OCI-LY7 (cell line): ENCODE data around the gene GRB7. TPM values are rescaled to one million over a fixed set of nuclear protein-coding genes. Genes with fewer than 3 reads are reported as not detected.

ENCODE experiments used
- BruUV-seq: library from RNA; stranded (reverse); fragments of 400-500 nt; replicated peaks from 2 replicates; lab custom pipeline; 2021; lab: Mats Ljungman, UMichigan
- CTCF ChIA-PET: fragments of 300-600 bp; sonication (Branson Sonifier 250); formaldehyde crosslinking; loops from one replicate; lab custom pipeline; 2022; ENCODE audit warnings: antibody characterized with exemption; ENCODE audit not compliant: unreplicated experiment; lab: Charles Lee
- POLR2A ChIA-PET: fragments of 300-600 bp; sonication (Branson Sonifier 250); formaldehyde crosslinking; loops from one replicate; lab custom pipeline; 2022; ENCODE audit warnings: antibody characterized with exemption; lab: Charles Lee
- DNase-seq: peaks from one replicate; pipeline ENCODE4 v3.0.0-alpha.2; 2015; ENCODE audit warnings: low spot score
- H2AFZ ChIP-seq: fragments of 200-600 bp; sonication (generic), shearing (Covaris generic); 2 replicates; pipeline ENCODE4 v1.6.1; 2014; ENCODE audit warnings: mild to moderate bottlenecking, antibody characterized with exemption, low read length, moderate library complexity
- H3K27ac ChIP-seq: fragments of 200-600 bp; sonication (generic); 2 replicates; pipeline ENCODE4 v1.5.1; 2014; ENCODE audit warnings: mixed run types, low read depth, mild to moderate bottlenecking, moderate library complexity, low read length, inconsistent platforms; ENCODE audit not compliant: poor library complexity, severe bottlenecking
- H3K36me3 ChIP-seq: fragments of 200-600 bp; sonication (generic); 2 replicates; pipeline ENCODE4 v1.6.1; 2014; ENCODE audit warnings: mild to moderate bottlenecking, antibody characterized with exemption, low read length, moderate library complexity, mixed read lengths; ENCODE audit not compliant: insufficient read depth
- H3K4me1 ChIP-seq: fragments of 200-600 bp; sonication (generic); 2 replicates; pipeline ENCODE4 v1.5.1; 2014; ENCODE audit warnings: mild to moderate bottlenecking, low read length; ENCODE audit not compliant: insufficient read depth, poor library complexity, severe bottlenecking
- H3K4me2 ChIP-seq: fragments of 200-600 bp; sonication (generic); 2 replicates; pipeline ENCODE4 v1.6.1; 2014; ENCODE audit warnings: mild to moderate bottlenecking, low read length
- H3K4me3 ChIP-seq: fragments of 200-600 bp; sonication (generic); 2 replicates; pipeline ENCODE4 v1.5.1; 2014; ENCODE audit warnings: mild to moderate bottlenecking, low read depth, low read length; ENCODE audit not compliant: poor library complexity, severe bottlenecking
- H3K79me2 ChIP-seq: fragments of 200-600 bp; sonication (generic); 2 replicates; pipeline ENCODE4 v1.6.1; 2016; ENCODE audit warnings: low read depth, mild to moderate bottlenecking, low read length, moderate library complexity, mixed read lengths; ENCODE audit not compliant: insufficient read depth
- H3K9me2 ChIP-seq: fragments of 200-600 bp; sonication (generic); 2 replicates; pipeline ENCODE4 v1.6.1; 2016; ENCODE audit warnings: mild to moderate bottlenecking, low read length, mixed read lengths; ENCODE audit not compliant: insufficient read depth
- H3K9me3 ChIP-seq: fragments of 200-600 bp; sonication (generic); 2 replicates; pipeline ENCODE4 v1.6.1; 2014; ENCODE audit warnings: mild to moderate bottlenecking, mixed run types, low read length, mixed read lengths
- H4K20me1 ChIP-seq: fragments of 200-600 bp; sonication (generic); 2 replicates; pipeline ENCODE4 v1.6.1; 2014; ENCODE audit warnings: mild to moderate bottlenecking, antibody characterized with exemption, low read length, moderate library complexity, mixed read lengths; ENCODE audit not compliant: insufficient read depth
- CTCF ChIP-seq: fragments of 200-600 bp; sonication (generic); conservative IDR thresholded peaks from 2 replicates; pipeline ENCODE4 v1.5.1; 2014; ENCODE audit warnings: mild to moderate bottlenecking, antibody characterized with exemption, low read length, moderate library complexity, mixed read lengths
- EZH2phosphoT487 ChIP-seq: fragments of 200-600 bp; sonication (generic); IDR thresholded peaks from 2 replicates; pipeline ENCODE4 v1.6.1; 2018; ENCODE audit warnings: low read depth, borderline replicate concordance, mild to moderate bottlenecking, mixed run types, antibody characterized with exemption, low read length, moderate library complexity, mixed read lengths
- intact Hi-C: fragments of 100-400 bp; cut with micrococcal nuclease; formaldehyde crosslinking; loops from one replicate; pipeline ENCODE4 v1.10.0; 2022; ENCODE audit not compliant: unreplicated experiment
- total RNA-seq, 2 experiments: library from RNA; depleted of rRNA in 1 of 2; stranded (reverse); fragments of >200 nt in 1 of 2; shearing (Covaris generic) in 1 of 2; gene quantifications; 2 replicates each; pipeline ENCODE4 v1.2.3, GENCODE V29; 2014 to 2022

The GRB7 gene
- total RNA-seq, 2 experiments from 2014 or later: 0.25 TPM; not detected in 1

GRCh38 chr17:39735882-39736281, 1.9 kb upstream of the GRB7 start:
- H3K79me2 ChIP-seq: no peaks in the 10 kb centered on the region
- H4K20me1 ChIP-seq: no peaks in the 10 kb centered on the region
- no peaks in the 10 kb centered on the region for H3K9me2 ChIP-seq
- intact Hi-C loops: no loop called here
- H3K27ac ChIP-seq: no peak overlapping the region
- no peak overlapping the region for H2AFZ ChIP-seq
- no TSS peak for BruUV-seq
- DNase-seq: no peak
- no peaks in the 10 kb centered on the region for H3K36me3 ChIP-seq
- no peaks in the 10 kb centered on the region for H3K9me3 ChIP-seq
- H3K4me2 ChIP-seq: no peak overlapping the region
- TF ChIP-seq EZH2phosphoT487 (no peak), CTCF (no peak)
- no peak overlapping the region for H3K4me3 ChIP-seq
- peaks cover 32% of the 10 kb centered on the region for H3K4me1 ChIP-seq
- ChIA-PET POLR2A (no interaction called here), CTCF (no interaction called here)

- H3K9me3 ChIP-seq: no peaks in the 10 kb centered on the region
- H3K4me1 ChIP-seq: peaks cover 32% of the 10 kb centered on the region
- no TSS peak for BruUV-seq
- no peak overlapping the region for H3K4me2 ChIP-seq
- no peak overlapping the region for H3K4me3 ChIP-seq
- no peak overlapping the region for H3K27ac ChIP-seq
- no peak for DNase-seq
- CTCF ChIA-PET: no interaction called here
- POLR2A ChIA-PET: interaction anchor here (0.7 kb wide), 1 partner anchor 98 kb away, joined by 8 read pairs; no protein-coding TSS in a partner anchor
- no peaks in the 10 kb centered on the region for H3K79me2 ChIP-seq
- no peak overlapping the region for H2AFZ ChIP-seq
- no peak for TF ChIP-seq EZH2phosphoT487
- no peak for TF ChIP-seq CTCF
- no peaks in the 10 kb centered on the region for H4K20me1 ChIP-seq
- H3K9me2 ChIP-seq: no peaks in the 10 kb centered on the region
- intact Hi-C loops: no loop called here
- H3K36me3 ChIP-seq: no peaks in the 10 kb centered on the region
These were observed 1.2 kb upstream of the GRB7 start for GRCh38 chr17:39736319-39737165.

- no peaks in the 10 kb centered on the region for H3K36me3 ChIP-seq
- no peaks in the 10 kb centered on the region for H4K20me1 ChIP-seq
- H3K4me3 ChIP-seq: no peak overlapping the region
- no peak for DNase-seq
- H3K79me2 ChIP-seq: no peaks in the 10 kb centered on the region
- POLR2A ChIA-PET: interaction anchor here (0.7 kb wide), 1 partner anchor 98 kb away, joined by 8 read pairs; no protein-coding TSS in a partner anchor
- TF ChIP-seq CTCF (no peak), EZH2phosphoT487 (no peak)
- peaks cover 32% of the 10 kb centered on the region for H3K4me1 ChIP-seq
- H3K4me2 ChIP-seq: no peak overlapping the region
- no peak overlapping the region for H2AFZ ChIP-seq
- H3K9me3 ChIP-seq: no peaks in the 10 kb centered on the region
- CTCF ChIA-PET: no interaction called here
- BruUV-seq: no TSS peak
- intact Hi-C loops: no loop called here
- no peak overlapping the region for H3K27ac ChIP-seq
- H3K9me2 ChIP-seq: no peaks in the 10 kb centered on the region
These were observed 455 bp upstream of the GRB7 start for GRCh38 chr17:39737206-39737759.
